Measurements from ENCODE around the gene NPHP4.
"Not testable (repeated sequence)": the region's sequence is repeated elsewhere in the genome, so short reads cannot be mapped to it uniquely, and the experiment has no call there.

The NPHP4 gene

DNA sequence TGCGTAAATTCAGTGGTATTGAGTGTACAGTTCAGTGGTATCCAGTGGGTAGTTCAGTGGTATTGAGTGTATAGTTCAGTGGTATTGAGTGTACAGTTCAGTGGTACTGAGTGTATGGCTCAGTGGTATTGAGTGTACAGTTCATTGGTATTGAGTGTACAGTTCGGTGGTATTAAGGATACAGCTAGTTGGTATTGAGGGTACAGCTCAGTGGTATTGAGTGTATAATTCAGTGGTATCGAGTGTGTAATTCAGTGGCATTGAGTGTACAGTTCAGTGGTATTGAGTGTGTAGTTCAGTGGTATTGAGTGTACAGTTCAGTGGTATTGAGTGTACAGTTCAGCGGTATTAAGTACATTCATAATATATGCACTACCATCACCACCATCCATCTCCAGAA is 30.0 kb upstream of the NPHP4 start:
- no peak for DNase-seq

GRCh38 chr1:6019166-6019845 is 27.1 kb upstream of the NPHP4 start:
- no peak for DNase-seq

GRCh38 chr1:6017654-6018053 is 25.4 kb upstream of the NPHP4 start:
- not testable (repeated sequence) for DNase-seq

DNA sequence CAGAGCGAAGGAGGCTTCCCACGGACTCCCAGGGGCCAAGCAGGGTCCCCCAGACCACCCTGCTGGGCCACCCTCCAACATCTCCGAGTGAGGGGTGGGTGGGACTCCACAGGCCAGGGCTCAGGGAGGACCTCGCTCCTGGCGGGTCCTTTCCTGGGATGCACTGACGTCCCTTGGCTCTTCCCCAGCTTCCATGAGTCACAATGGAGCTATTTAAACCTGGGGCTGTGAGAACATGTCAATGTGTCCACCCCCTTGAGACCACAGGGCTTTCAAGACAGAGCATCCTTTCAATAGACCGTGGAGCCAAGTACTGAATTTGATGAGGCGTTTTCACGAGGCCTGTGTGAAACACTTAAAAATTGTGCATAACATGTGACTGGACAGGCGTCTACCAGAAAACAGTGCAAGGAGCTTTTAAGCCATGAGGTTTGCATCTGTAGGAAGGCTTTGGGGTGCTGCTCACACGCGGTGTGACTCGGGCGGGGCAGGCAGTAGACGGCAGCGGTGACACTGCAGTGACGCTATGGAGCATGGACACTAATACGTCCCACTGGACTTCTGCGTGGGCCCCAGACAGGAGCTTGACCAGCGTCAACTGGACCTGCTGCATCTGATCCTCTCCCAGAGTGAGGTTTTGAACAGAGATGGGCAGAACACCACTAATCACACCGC is 24.1 kb upstream of the NPHP4 start:
- no peak for DNase-seq

DNA sequence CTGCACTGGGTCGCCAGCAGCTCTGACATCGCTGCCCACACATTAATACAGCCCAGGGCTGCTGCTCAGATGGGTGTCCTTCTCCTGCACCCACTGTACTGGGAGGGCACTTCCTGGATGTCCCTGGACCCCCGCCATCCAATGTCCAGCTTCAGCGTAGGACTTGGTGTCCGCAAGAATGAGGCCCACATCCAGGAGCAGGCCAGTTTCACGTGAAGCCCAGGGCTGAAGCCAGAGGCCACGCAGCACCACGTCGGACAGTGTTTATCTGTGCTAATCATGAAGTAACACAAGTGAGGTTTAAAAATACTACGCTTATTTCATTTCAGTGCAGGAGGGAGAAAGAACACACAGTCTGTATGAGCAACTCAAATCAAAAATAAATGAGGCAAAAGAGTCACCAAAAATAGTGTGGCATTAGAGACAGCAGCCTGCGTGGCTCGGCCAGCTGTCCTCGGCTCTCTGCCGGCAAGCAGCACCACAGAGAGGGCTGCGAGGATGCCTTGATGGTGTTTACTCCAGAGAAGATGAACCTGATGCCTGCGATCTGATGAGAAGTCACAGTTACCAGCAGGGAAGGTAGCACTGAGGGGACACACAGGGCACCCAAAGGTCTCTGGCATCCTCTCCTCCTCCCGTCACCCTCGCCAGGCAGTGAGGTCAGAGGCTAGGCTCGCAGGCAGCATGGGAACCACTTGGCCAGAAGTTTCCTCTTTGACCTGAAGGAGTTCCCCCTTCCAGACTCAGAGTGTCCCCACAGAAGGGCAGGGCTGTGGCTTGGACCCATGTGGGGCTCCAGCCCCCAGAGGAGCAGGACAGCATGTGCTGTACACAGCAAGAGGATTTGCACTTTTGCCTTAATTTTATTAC is 22.1 kb upstream of the NPHP4 start:
- no peak for DNase-seq

GRCh38 chr1:6013491-6013890 is 21.3 kb upstream of the NPHP4 start:
- DNase-seq, result no peak

DNA sequence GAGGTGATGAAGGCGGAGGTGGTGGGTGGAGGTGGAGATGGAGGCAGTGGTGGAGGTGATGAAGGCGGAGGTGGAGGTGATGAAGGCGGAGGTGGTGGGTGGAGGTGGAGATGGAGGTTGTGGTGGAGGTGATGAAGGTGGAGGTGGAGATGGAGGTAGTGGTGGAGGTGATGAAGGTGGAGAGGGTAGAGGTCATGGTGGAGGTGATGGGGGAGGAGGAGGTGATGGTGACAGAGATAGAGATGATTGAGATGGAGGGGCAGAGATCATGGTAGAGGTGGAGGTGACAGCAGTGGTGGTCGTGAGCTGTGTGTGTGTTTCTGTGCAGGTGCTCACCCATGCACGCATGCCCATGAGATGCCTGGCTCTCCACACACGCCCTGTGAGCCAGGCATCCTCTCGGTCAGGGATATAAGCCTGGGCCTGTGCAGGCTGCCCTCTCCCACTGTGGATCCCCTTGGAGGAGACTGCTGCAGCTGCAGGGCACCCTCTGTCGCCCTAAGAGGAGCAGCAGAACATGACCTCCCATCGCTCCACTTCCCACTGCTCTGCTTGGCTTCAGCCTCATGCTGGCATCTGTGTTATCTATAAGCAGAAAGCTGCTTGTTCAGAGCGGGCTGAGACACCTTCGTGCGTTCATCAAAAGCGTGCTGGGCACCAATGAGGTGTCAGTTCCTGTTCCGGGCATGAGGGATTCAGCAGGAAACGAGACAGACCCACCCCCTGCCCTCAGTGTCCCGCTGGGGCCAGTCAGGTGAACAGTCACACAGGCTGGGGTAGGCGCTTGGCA is 20.5 kb upstream of the NPHP4 start:
- no peak for DNase-seq

GRCh38 chr1:6011946-6012258 is 19.7 kb upstream of the NPHP4 start:
- DNase-seq, result no peak

- DNase-seq, result no peak
These were observed 19.1 kb upstream of the NPHP4 start for GRCh38 chr1:6011161-6011945.

- no peak for DNase-seq
These were observed 18.3 kb upstream of the NPHP4 start for GRCh38 chr1:6010554-6010953.

- no peak for DNase-seq
These were observed 17.2 kb upstream of the NPHP4 start for GRCh38 chr1:6009120-6010040.

DNA sequence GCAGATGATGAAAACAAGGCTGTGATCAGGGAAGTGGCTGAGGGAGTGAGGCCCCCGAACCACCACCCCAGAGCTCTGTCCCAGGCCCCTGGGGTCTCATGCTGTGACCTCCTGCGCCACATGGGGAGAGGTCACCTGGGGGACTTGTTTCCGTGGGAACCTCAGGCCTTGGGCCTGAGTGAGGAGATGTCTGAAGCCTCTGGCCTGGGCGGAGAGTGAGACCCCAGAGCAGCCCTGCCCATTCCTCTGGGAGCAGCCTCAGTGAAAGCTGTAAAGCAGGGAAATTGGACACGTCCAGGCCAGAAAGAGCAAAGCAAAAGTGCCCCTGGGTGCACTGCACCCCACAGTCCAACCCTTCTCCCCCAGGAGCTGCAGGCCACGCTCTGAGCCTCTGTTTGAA is 16.5 kb upstream of the NPHP4 start:
- DNase-seq, result no peak

GRCh38 chr1:6008084-6008415 is 15.8 kb upstream of the NPHP4 start:
- no peak for DNase-seq

DNA sequence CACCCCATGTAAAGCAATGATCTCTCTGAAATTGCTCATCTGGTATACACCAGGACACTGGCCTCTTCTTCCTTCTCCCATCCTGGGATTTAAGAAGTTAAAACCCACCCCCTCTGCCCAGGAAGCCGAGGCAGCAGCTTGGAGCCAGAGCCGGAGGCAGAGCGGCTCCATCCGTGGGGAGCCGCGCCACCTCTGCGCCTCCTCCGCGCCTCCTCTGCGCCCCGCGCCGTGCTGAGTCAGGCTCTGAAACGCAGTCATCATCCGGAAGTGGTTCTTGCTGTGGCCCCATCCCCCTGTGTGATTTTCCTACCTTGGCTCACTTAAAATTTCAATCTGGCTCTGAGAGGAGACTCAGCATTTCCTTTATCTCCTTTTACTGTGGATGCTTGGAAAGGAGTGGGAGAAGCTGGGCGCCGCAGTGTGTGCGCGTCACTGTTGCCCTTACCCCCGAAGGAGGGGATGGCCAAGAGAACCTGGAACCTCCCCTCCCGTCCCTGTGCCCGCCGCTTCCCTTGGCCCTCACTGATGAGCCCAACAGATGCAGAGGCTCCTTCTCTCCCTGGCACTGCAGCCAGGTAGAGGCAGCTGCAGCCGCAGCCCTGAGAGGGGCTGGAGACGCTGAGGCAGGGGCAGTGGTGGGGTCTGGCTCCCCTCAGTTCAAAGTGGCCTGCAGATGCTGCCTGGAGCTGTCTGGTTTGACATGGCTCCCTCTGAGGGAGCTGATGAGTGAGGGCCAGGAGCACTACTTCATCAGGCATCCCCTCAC is 15.3 kb upstream of the NPHP4 start:
- DNase-seq, result no peak

DNA sequence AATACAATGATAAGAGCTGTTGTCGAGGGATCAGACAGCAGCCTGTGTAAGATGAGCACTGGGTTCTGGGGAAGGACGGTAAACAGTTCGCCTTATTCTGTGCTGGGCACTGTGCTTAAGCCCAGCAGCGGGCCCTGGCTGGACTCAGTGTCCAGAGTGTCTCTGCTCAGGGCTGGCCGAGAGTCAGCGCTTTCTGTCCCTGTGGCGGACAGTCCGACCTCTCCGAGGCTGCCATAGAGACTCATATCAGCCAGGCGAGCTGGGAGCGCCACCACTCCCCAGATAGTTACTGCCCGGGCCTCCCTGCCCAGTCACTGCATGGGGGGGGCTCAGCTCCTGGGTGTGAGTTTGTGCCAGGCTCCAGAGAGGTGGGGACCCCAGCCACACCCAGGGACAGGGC is 14.7 kb upstream of the NPHP4 start:
- no peak for DNase-seq

DNA sequence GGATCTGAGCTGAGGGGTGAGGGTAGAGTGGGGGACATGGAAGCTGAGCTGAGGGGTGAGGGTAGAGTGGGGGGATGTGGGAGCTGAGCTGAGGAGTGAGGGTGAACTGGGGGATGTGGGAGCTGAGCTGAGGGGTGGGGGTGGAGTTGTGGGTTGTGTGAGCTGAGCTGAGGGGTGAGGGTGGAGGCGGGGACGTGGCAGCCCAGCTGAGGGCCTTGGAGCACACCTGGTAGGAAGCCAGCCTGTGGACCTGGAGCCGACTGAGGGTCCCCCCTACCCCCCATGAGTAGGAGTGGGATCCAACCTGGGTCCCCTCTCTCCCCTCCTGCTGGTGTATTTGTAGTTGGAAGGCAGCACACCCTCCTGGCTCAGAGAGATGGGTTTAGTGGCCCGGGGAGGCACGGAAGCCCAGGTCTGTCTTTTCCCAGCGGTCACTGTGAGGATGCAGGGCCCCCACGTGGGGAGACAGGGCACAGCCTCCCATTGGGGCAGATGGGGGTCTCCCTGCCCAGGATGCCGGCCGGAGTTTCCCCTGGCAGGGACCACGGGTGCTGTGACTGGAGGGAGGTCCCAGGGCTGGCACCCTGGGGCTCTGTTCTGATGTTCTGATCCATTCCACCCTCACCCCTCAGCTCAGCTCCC is 13.2 kb upstream of the NPHP4 start:
- DNase-seq, result no peak

DNA sequence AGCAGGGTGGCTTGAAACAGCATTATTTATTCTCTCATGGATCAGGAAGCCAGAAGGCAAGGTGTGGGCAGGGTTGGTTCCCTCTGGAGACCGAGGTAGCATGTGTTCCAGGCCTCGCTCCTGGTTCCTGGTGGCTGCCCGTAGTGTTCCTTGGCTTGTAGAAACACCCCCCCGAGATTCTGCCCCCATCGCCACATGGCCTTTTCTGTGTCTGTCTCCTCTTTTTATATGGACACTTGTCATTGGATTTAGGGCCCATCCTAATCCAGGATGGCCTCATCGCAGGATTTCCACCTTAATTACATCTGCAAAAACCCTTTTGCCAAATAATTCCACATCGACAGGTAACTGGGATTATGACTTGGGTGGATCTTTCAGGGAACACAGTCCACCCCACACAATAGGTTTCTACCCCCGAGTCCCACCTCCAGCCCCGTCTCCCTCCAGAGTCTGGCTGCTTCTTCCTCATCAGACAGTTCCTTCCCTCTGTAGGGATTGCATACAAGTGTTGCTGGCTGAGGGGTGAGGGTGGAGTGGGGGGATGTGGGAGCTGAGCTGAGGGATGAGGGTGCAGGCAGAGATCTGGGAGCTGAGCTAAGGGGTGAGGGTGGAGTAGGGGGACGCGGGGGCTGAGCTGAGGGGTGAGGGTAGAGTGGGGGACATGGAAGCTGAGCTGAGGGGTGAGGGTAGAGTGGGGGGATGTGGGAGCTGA is 12.3 kb upstream of the NPHP4 start:
- DNase-seq, result no peak

- no peak for DNase-seq
These were observed 11.6 kb upstream of the NPHP4 start for GRCh38 chr1:6003568-6004411.

All from stimulated activated naive CD4-positive, alpha-beta T cell treated with Interleukin-2 at 50 U/mL for 16 hours (primary cell).